ENCODE measurements around the gene INSM2. TPM values are rescaled to one million over a fixed set of nuclear protein-coding genes. Genes with fewer than 3 reads are reported as not detected.

INSM2 gene
- total RNA-seq, 1 donor from 2014 or later = 0.10 TPM

DNA sequence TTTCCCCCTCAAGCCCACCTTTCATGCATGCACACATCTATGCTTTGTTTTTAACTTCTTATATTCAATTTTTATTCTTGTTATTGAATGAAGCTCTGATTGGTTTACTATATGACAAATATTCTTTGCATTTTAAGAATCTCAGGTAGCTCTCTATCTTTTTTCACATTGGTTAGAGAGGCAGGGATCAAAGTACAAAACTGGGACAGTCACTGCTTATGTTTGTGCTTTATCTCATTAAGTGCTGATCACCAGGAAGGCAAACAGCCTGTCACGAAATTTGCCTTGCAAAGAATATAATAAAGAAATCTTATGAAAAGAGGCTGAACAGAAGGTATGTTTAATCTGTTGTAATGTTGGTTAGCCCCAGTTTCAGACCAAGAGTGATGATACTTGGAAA lies 29.7 kb upstream of the INSM2 start:
- peaks cover 7% of the 10 kb centered on the region for H3K9me3 Mint-ChIP-seq (ENCODE audit: low read depth)
- no peak overlapping the region for H3K27ac Mint-ChIP-seq
- no peak for DNase-seq (ENCODE audit: low spot score, unreplicated experiment)
- H3K4me1 Mint-ChIP-seq (ENCODE audit: low read depth) = peaks cover 11% of the 10 kb centered on the region
- no peaks in the 10 kb centered on the region for H3K27me3 Mint-ChIP-seq
- no peak for TF ChIP-seq CTCF (IDR thresholded peaks at IDR 0.05; ENCODE audit: unreplicated experiment)
- H3K36me3 Mint-ChIP-seq (ENCODE audit: insufficient read depth) = no peaks in the 10 kb centered on the region
- no peak overlapping the region for H3K4me3 Mint-ChIP-seq (ENCODE audit: low read depth)

DNA sequence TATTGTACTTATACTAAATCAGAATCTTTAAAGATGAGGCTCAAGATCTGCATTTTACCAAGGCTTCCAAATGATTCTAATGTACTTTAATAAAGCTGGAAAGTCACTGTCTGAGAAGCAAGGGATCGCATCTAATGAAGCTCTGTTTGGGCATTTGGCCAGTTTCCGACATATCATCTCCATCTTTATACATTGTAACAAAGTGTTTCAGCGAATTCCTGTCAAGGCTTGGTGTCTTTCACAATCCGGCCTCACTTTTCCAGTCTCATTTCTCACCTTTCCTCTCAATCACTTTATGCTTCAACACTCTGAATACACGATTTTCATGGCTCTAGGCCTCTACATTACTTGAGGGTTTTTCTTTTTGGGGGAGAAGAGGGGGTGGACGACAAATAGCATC lies 27.5 kb upstream of the INSM2 start:
- H3K27ac Mint-ChIP-seq = no peak overlapping the region
- H3K36me3 Mint-ChIP-seq (ENCODE audit: insufficient read depth) = no peaks in the 10 kb centered on the region
- H3K4me3 Mint-ChIP-seq (ENCODE audit: low read depth) = no peak overlapping the region

GRCh38 chr14:35506927-35507326 lies 27.0 kb upstream of the INSM2 start:
- peaks cover 11% of the 10 kb centered on the region for H3K4me1 Mint-ChIP-seq (ENCODE audit: low read depth)
- no peak overlapping the region for H3K27ac Mint-ChIP-seq
- H3K4me3 Mint-ChIP-seq (ENCODE audit: low read depth) = no peak overlapping the region
- no peaks in the 10 kb centered on the region for H3K27me3 Mint-ChIP-seq
- no peak for TF ChIP-seq CTCF (IDR thresholded peaks at IDR 0.05; ENCODE audit: unreplicated experiment)
- no peaks in the 10 kb centered on the region for H3K9me3 Mint-ChIP-seq (ENCODE audit: low read depth)
- H3K36me3 Mint-ChIP-seq (ENCODE audit: insufficient read depth) = no peaks in the 10 kb centered on the region
- no peak for DNase-seq (ENCODE audit: low spot score, unreplicated experiment)

More for the DNA sequence above, 27.5 kb upstream of the INSM2 start:
- peaks cover 11% of the 10 kb centered on the region for H3K4me1 Mint-ChIP-seq (ENCODE audit: low read depth)
- no peaks in the 10 kb centered on the region for H3K9me3 Mint-ChIP-seq (ENCODE audit: low read depth)
- DNase-seq (ENCODE audit: low spot score, unreplicated experiment) = no peak
- H3K27me3 Mint-ChIP-seq = no peaks in the 10 kb centered on the region
- TF ChIP-seq CTCF (IDR thresholded peaks at IDR 0.05; ENCODE audit: unreplicated experiment) = no peak

GRCh38 chr14:35509846-35510245 lies 24.1 kb upstream of the INSM2 start:
- no peaks in the 10 kb centered on the region for H3K4me1 Mint-ChIP-seq (ENCODE audit: low read depth)
- no peak for DNase-seq (ENCODE audit: low spot score, unreplicated experiment)
- no peak overlapping the region for H3K4me3 Mint-ChIP-seq (ENCODE audit: low read depth)
- no peak for TF ChIP-seq CTCF (IDR thresholded peaks at IDR 0.05; ENCODE audit: unreplicated experiment)
- no peaks in the 10 kb centered on the region for H3K27me3 Mint-ChIP-seq
- H3K9me3 Mint-ChIP-seq (ENCODE audit: low read depth) = no peaks in the 10 kb centered on the region
- H3K27ac Mint-ChIP-seq = no peak overlapping the region
- H3K36me3 Mint-ChIP-seq (ENCODE audit: insufficient read depth) = no peaks in the 10 kb centered on the region

- Mint-ChIP-seq H3K36me3 (ENCODE audit: insufficient read depth) (no peaks in the 10 kb centered on the region), H3K9me3 (ENCODE audit: low read depth) (no peaks in the 10 kb centered on the region), H3K4me3 (ENCODE audit: low read depth) (no peak overlapping the region), H3K27ac (no peak overlapping the region), H3K27me3 (no peaks in the 10 kb centered on the region), H3K4me1 (ENCODE audit: low read depth) (no peaks in the 10 kb centered on the region)
- DNase-seq (ENCODE audit: low spot score, unreplicated experiment) = no peak
- TF ChIP-seq CTCF (IDR thresholded peaks at IDR 0.05; ENCODE audit: unreplicated experiment) = no peak
Measured at GRCh38 chr14:35512765-35513164, 21.2 kb upstream of the INSM2 start.
